Muscle of back (tissue), 11 donors: ENCODE data around the gene KCTD15. TPM values are rescaled to one million over a fixed set of nuclear protein-coding genes. Genes with fewer than 3 reads are reported as not detected.
"Not testable (repeated sequence)": the region's sequence is repeated elsewhere in the genome, so short reads cannot be mapped to it uniquely, and the experiment has no call there.

ENCODE experiments used
- DNase-seq, 3 donors: peaks; one replicate each; pipeline versions ENCODE4 v3.0.0 to v3.0.0-alpha.2; 2013
- polyA plus RNA-seq, 10 donors: library from polyadenylated mRNA; unstranded; fragments of 120-200 nt; gene quantifications; one replicate each; pipeline ENCODE4 v1.2.1, GENCODE V29; 2013; ENCODE audit not compliant: insufficient read length in 10 of 10

KCTD15 gene
- polyA plus RNA-seq, 10 donors, result 21.1 to 45.6 (median 32.6) TPM

DNA sequence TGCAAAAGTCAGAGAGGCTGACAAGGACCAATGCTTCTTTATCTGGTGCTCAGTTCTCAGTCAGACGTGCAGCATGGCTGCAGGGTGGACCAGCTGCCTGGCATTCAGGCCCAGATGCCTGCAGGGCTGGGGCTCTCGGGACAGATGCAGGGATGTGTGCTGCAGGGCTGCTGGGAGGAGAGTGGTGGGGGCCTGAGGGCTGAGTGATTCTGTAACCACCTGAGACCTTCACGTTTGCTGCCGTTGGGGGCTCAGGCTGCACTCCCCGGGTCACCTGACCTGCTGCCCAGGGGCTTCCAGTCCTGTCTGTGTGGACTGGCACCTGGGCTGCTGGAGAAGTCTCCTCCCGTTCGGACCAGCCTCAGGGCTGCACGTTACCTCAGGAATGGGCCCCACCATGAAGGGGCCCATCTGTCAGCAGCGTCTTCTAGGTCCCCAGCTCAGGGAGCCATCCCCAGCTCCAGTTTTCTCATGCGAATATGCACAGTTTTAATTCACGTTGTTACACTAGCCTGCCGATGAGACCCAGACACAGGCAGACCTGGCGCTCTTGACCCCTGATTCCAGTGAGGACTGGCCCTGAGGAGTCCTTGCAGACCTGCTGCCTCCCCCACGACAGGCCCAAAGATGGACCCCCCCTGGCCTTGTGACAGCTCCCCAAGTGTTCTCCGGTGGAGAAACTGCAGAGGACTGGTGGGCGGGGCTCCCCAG, 16.9 kb downstream of the KCTD15 start:
- DNase-seq, result no peak

DNA sequence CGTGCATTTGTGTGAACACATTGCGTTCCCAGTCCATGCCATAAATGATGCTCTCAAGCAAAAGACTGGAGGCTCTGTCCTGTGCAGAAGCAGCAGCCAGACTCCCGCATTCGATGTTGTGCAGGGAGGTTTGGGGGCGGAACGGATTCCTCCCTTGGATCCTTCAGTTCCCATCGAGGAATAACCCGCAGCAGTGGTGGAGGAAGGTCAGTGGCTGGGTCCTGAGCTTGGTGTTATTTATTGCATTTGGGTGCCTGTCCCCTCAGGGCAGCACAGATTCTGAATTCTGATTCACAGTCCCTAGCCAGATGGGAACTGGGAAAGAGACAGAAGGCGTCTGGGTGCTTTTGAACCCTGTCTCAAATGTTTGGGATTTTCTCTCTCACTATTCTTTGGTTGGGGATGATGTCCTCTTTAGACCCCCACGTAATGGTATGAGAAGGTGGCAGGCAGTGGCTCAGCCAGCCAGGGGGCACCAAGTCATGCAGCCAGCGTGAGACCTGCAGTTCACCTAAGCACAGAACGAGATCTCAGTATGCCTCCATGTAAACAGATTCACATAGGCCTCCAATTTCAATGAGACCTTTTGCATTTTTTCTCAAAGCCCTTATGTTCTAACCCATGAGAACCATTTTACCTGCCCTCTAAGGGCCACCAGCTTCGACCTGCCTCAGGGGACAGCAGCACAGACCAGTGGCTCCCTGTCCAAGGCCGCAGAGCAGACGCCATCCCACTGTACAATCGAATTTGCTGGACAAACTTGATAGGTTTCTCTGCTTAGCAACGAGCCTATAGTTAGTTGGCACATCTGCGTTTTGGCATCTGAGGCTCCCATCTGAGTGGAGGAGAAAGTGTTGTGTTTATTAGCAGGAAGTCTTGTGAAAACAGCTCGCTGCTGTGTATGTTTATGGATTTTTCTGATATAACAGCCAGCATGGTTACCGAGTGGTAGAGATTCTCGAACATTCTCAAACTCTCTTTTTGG, 17.8 kb downstream of the KCTD15 start:
- no peak for DNase-seq

DNA sequence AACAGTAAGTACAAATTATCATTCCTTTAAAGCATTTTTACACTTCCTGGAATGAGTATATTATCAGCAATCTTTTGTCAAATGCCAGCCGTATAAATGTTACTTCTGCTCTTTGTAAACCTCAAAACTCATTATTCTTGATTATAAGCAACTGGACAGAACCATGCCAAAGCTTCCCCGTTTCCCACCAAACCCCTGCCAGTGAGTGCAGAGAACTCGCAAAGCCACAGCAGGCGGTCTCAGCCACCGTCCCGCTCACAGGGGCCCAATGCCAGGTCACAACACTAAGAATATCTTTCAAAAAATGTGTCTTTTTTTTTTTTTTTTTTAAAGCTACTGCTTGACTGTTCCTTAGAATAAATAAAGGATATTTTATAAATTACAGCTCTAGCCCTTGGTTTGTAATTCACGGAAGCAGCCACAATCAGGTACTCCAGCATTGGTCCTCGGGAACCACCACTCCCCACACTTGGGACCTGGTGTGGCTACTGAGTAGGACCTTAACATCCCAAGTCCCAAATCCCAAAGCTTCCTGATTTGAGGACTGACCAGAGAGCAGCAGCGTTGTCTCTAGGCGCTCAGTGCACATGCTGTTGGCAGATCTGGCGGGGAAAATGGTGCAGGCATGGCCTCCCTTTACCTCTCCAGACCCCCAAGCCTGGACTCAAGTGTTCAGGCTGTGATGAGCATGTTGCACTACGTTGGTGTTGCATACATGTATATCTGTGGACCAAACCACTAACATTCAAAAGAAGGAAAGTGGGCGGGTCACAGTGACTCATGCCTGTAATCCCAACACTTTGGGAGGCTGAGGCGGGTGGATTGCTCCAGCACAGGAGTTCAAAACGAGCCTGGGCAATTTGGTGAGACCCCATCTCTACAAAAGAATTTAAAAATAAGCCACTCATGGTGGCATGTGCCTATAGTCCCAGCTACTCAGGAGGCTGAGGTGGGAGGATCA, 19.0 kb downstream of the KCTD15 start:
- no peak for DNase-seq

DNA sequence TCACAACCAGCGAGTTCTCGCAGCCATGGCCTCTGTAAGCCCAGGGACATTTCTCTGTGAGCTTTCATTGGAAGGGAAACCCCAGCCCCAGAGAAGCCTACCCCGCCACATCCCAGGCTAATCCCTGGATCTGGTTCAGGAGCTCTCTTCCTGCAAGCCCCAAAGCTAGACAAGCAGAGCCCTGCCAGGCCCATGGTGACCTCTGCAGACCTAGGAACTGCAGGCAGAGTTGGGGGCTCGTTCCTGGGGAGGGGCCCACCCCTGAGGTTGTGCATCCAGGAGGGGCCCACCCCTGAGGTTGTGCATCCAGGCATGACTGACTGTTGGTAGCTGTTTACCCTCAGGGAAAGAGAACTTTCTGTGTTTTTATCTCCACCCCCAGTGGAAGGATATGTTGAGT, 21.7 kb downstream of the KCTD15 start:
- DNase-seq, result no peak

DNA sequence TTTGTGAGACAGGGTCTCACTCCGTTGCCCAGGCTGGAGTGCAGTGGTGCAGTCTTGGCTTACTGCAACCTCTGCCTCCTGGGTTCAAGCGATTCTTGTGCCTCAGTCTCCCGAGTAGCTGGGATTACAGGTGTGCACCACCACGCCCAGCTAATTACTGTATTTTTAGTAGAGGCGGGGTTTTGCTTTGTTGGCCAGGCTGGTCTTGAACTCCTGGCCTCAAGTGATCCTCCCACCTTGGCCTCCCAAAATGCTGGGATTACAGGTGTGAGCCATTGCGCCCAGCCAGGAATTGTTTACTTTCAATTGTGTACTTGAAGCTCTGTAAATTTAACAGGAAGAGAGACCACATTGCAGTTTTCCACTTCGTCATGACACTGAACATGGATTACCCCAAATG, 22.4 kb downstream of the KCTD15 start:
- not testable (repeated sequence) for DNase-seq

DNA sequence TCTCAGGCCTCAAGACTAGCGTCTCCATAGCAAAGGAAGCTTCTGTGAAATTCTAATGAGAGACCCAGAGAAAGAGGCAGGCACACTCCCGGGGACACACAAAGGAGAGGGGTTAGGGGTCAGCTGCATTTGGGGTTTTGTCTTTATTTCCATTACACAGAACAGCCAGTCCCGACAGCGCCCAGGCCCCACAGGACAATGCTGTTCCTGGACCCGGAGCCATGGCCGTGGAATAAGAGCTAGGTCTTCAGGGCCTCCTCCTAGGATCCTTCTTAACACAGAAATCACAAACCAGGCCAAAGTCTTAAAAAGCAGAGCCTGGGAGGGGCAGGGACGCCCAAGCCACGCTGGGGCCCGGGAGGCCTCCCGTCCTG, 22.8 kb downstream of the KCTD15 start:
- DNase-seq, result no peak

DNA sequence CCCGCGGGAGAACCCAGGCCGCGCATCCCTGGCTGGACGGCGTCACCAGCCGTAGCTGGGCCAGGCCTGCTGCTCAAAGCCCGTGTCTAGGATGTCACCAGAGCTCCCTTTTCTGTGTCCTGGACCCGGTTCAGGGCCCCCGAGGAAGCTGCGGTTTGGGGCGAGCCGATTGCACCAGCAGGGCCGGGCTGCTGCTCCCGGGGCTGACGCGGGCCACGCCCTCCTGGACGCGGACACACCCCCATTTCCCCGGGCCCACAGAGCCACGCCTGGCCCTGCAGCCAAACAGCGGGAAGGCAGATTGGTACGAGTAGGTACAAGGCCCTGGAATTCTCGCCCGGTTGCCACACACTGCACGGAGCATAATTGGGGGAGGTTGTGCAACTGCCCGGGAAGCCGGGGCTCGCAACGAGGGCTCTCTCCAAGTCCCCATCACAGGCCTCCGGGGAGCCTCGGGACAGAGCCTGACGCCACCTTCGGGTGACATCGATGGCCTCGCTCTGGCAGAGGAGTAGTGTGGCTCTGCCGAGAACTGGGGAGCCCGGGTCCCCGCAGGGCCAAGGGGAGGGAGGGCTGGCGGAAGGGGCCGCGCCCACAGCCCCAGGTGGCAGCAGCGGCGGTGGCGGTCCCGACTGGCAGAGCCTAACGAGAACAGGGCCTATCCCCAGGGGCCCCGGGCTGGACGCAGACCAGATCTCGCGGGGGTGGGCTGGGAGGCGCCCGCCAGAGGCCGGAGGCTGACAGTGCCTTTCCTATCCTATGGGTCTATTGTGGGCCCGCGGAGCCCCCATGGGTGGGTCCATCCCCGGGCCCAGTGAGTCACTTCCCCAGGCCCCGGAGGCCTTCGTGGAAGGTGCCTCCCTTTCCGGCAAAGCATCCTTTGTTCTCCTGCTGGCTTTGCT, 23.5 kb downstream of the KCTD15 start:
- peak; percentile 43 to 73 (median 48) for DNase-seq

DNA sequence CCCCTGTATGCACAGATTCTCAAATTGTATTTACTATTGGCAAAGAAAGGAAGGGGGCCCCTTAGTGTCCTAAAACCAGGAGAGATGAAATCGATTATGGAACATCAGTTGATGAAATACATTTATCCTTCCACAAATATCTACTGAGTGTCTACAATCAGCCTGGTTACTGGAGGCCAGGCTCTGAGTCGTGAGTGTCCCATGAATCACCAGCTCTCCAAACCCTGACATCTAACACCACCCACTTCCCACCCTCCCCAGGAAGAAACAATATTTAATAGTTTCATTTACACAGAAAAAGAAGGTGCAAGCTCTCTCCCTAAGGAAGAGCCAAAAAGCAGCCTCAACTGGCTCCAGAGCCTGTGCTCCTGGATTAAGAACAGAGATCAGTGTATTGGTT, 25.2 kb downstream of the KCTD15 start:
- no peak for DNase-seq

DNA sequence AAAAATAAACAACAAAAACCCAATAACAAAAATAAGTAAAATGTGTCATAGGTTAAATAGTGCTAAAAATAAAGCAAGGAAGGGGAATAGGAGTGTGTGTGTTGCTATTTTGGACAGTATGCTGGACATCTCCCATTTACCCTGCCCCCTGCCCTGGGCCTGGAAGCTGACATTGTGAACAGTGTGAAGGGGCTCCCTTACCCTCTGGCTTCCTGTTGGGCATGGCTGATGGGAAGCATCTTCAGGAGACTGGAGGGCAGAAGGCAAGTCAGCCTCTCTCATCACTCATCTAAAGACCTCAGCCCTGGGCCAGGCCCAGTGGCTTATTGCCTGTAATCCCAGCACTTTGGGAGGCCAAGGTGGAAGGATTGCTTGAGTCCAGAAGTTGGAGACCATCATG, 26.7 kb downstream of the KCTD15 start:
- DNase-seq, result no peak

DNA sequence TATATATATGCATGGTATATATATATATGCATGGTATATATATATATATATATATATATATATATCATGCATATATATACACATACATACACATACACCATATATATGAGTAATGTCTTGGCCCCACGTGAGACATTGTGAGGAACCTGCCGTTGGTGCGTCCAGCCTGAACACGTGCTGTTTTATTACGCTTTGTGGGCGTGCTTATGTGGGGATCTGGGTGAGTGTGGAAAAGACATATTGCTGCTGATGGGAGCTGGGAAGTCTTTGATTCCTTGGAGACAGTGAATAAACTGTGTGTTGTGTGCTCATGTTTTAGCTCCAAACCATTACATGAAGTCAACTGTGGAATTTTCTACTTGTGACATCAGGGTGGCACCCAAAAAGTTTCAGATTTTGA, 28.9 kb downstream of the KCTD15 start:
- no peak for DNase-seq

DNA sequence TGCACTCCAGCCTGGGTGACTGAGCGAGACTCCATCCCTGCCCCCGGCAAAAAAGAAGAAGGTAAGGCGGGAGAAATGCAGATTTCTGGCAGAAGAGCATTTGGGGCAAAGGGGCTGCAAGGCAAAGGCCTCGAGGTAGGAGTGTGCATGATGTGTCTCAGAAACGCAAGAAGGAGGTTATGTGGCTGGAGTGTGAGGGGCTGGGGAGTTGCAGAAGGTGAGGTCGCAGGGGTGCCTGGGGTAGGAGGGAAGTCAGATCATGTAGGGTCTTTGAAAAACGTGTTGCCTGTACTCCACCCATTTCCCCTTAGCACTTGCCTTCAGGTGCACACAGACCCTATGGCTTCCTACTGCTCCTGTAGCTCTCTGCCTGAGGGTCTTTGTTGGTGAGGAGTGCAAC, 29.9 kb downstream of the KCTD15 start:
- DNase-seq, result no peak

DNA sequence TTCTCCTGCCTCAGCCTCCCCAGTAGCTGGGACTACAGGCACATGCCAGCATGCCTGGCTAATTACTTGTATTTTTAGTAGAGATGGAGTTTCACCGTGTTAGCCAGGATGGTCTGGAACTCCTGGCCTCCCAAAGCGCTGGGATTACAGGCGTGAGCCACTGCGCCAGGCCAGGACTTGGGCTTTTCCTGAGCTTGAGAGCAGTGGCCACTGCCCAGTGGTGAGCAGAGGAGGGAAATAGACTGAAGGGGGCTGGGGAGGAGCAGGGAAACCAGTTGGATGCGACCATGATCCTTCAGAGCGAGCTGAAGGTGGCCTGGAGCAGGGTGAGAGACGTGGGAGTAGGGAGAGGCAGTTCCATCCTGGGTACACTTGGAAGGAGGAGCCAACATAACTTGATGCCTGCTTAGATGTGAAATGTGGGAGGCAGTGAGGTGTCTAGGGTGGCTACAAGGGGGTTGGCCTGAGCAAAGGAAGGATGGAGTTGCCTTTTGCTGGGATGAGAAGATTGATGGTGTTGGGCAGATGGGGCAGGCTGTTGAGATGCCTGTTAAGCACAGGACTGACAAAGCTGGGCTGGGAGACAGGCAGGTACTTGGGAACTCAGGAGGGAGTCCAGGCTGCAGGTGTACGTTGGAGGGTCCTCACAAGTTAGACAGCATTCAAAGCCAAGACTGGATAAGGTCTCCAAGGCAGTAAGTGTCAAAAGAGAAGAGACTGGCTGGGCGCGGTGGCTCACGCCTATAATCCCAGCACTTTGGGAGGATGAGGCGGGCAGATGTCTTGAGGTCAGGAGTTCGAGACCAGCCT, 31.8 kb downstream of the KCTD15 start:
- no peak for DNase-seq

DNA sequence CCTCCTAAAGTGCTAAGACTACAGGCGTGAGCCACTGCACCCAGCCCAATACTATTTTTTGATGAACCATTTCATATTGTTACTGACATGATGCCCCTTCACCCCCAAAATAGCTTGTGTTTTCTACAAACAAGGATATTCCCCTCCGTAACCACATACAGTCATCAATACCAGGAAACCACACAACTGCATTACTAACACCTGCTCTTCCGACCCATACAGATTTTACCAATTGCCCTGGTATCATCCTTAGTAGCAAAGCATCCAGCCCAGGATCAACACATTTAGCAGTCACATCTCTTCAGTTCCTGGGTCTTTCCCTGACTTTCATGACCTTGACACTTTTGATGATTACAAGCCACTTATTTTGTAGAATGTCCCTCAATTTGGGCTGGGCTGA, 33.6 kb downstream of the KCTD15 start:
- no peak for DNase-seq

DNA sequence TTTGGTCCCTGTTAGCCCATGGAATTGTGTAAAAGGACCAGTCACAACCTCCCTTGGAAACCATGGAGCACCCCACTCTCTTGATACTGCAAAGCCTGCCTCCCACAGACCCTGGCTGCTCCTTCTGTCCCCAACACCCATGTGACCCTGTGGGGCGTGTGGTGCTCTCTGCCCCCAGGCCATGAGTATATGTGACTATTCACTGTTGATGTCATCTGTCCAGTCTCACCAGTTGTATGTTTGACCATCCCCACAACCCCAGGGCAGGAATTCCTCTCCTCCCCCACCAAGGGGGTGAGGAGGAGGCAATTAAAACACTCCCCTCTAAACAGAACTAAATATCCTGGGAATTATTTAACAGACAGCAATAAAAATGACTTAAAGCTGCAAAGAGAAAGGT, 35.2 kb downstream of the KCTD15 start:
- no peak for DNase-seq

DNA sequence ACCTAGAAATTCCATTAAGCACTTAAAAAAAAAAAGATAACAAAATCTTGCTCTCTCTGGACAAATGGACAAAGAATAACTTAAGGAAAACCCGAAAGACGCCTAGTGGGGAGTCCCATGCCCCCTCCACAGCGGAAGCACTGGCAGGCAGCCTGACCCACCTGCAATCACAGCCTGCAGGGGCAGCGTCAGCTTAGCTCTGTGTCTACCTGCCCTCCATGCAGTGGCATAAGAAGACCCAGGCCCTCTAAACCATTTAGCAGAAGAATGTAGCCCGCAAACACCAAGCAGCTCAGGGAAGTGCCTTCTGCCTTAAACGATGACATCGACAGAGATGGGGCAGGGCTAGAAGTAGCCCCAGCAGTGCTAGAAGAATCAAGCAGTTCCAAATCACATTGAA, 36.0 kb downstream of the KCTD15 start:
- DNase-seq, result no peak

DNA sequence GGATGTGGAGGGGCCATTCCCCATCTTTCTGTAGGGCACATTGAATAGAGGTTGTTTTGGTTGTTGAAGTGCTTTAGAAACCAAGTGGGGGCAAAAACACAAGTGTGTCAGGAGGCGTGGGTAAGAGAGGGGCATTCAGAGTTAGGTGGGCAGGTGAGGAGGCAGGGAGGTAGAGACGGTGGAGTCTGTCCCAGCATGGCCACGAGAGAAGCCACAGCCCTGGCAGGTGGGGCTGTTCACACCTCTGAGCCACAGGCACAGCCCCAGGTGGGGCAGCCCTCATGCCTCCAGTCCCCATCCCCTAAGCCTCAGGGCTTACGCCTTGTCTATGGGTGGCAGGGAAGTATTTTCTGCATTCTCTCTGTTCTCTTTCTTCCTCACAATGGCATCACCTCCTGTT, 43.7 kb downstream of the KCTD15 start:
- DNase-seq, result no peak

DNA sequence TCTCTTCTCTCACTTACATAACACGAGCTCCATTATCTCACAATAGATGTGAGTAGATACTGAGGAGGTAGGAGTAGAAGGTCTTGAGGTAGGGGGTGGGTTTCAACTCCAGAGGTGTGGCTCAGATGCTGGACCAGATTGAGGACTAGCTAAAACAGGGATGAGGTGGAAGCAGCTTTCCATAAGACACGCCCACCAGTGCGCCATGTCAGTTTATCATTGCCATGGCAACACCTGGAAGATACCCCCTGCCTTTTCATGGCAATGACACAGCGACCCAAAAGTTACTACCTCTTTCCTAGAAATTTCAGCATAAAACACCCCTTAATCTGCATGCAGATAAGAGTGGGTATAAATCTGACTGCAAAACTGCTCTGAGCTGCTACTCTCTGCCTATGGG, 44.1 kb downstream of the KCTD15 start:
- no peak for DNase-seq

DNA sequence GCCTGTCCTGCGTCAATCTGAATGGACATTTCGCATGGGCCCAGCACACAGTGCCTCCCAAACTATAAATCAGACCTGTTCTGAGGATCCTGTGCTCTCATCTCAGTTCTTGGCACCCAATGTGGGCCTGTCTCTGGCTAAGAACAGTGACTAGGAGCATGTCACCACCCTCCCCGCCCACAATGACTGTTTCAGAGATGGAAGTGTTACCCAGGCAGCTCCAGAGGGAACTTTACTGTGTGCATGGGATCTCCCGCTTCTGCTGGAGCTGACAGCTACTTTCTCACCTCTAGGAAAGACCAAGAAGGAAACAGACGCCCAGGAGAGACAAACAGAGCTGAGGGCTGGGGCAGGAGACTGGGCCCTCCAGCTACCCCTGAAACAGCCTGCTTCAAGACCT, 45.0 kb downstream of the KCTD15 start:
- no peak for DNase-seq

DNA sequence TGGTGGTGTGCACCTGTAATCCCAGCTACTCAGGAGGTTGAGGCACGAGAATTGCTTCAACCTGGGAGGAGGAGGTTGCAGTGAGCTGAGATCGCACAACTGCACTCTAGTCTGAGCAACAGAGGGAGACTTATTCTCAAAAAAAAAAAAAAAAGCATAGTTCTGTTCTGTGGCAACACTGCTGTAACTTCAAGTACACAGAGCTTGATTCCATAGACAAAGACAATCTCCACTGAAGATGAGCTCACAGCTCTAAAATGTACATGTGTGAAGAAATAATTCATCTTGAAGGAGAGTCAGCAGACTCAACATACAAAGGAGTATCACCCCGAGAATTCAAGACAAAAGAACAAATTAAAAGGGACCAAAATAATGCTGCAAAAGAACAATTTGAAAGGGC, 47.8 kb downstream of the KCTD15 start:
- DNase-seq, result no peak

DNA sequence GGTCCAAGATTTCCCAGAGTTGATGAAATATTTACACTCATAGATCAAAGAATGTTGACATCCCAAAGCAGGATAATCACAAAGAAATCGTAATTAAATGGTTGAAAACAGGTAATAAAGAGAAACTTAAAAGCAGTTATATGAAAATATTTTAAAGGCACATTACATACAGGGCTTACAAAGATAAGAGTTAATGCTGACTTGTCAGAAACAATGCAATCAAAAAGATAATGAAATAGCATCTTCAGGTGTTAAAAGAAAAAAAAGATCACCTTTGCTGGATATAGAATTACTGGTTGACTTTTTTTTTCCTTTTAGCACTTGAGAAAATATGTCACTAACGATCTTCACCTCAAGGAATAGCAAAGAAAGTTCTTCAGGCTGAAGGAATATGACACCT, 48.8 kb downstream of the KCTD15 start:
- DNase-seq, result no peak
